ENCODE results near the gene CCDC9B.

Gene CCDC9B

DNA sequence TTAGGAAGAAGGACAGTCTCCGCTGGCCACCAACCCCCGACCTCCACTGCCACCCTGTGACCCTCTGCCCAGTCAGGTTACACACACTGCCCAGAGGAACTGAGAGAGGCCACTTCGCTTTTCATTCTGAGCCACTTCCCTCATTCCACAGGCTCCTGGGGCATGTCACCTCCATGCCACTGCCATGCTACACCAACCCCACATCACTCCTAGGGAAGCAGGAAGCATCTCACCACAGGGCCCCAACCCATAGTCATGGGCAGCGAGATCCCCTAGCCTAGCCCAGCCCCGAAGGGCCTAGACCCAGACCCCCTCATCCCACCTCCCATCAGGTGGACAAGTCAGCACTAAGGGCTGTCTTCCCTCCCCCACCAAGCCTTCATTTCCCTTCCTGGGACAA lies 34.4 kb downstream of the CCDC9B start:
- DNase-seq: no peak

DNA sequence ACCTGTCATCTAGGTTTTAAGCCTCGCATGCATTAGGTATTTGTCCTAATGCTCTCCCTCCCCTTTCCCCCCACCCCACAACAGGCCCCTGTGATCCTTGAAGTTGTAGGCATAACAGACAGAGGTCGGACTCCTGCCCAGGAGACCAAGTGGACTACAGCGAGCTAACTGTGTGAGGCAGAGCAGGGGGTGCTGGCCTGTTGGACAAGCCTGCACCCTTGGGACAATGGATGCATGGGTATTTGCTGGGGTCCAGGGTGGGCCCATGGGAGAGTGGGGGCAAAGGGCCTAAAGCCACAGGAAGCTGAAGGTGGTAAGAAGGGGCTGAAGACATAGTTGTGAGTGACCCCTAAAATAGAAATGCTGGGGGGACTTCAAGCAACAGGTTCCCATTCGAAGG lies 35.5 kb downstream of the CCDC9B start:
- no peak for DNase-seq

DNA sequence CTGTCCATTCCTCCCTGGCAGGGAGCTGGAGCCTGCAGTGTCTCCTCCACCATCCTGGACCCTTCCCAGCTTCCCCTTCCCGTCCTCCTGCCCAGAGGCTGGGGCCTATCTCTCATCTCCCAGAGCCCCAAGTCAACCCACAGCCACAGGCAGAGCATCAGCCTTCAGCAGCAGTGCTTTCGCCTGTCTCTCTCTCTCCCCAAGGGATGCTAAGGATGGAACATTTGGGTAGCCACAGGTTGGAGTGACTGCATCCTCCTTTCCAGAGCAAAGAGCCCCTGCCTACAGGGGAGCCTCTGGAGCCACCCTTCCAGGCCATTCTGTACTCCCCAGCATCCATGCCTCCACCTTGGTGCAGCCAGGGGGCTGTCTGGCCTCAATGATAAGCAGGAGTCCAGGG lies 37.2 kb downstream of the CCDC9B start:
- no peak for DNase-seq

- no peak for DNase-seq
These were observed 37.8 kb downstream of the CCDC9B start for GRCh38 chr15:40302981-40303380.

- no peak for DNase-seq
These were observed 38.4 kb downstream of the CCDC9B start for GRCh38 chr15:40302288-40302886.

DNA sequence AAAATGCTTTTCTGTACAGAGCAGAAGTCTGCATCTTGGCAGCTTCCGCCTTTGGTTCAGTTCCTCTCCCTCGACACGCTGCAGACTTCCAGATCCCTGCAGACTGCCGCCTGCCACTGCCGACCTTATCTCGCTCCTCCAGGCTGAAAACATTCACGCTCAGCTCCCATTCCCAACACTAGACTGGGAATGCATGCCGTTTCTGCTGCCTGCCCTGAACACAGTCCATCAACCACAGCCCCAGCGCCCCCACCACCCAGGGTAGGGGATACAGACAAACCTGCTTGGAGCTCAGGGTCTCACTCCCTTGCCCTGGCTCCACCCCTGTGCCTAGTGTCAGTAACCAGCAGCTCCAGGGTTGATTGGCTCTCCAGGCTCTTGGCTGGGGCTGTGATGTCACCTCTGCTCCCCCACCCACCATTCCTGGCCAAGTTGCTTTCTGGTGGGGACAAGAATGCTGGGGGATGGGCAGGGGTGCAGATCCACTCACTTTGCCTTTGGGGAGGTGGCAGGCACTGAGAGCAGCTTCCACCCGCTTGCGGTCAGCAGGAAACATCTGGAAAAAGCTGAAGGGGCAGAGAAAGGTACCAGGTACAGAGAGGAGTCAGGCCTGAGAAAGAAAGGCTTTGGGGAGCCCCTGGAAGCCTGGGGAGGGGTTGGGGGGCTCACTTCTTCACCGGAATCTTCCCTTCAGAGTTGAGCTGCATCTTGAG lies 39.1 kb downstream of the CCDC9B start:
- DNase-seq: no peak

DNA sequence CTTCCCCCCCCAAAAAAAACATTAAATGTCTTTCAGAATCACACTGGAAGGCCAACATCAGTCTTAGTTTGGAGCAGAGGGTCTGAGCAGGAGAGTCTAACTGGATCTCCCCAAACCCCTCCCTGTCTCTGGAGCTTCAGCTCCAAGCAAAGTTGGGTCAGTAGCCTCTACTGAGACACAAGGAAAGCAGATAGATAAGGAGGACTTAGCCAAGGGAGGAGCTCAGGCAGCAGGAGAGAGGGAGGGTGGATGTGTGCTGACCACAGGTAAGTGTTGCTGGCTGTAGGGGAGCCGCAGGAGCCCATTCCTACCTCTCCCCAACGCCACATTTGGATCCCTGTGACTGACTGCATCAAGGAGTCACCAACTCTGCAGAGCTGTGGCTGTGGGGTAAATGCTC lies 40.0 kb downstream of the CCDC9B start:
- DNase-seq: no peak

DNA sequence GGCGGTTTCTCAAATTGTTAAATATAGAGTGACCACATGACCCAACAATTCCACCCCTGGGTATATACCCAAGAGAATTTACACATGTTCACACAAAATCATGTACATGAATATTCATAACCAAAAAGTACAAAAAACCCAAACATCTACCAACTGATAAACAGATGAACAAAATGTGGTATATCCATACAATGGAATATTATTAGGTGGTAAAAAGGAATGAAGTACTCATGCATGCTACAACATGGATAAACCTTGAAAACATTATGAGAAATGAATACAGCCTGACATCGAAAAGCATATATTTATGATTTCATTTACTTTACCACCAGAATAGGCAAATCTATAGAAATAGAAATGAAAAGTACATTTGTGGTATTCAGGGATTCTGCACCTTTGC lies 40.4 kb downstream of the CCDC9B start:
- no peak for DNase-seq

DNA sequence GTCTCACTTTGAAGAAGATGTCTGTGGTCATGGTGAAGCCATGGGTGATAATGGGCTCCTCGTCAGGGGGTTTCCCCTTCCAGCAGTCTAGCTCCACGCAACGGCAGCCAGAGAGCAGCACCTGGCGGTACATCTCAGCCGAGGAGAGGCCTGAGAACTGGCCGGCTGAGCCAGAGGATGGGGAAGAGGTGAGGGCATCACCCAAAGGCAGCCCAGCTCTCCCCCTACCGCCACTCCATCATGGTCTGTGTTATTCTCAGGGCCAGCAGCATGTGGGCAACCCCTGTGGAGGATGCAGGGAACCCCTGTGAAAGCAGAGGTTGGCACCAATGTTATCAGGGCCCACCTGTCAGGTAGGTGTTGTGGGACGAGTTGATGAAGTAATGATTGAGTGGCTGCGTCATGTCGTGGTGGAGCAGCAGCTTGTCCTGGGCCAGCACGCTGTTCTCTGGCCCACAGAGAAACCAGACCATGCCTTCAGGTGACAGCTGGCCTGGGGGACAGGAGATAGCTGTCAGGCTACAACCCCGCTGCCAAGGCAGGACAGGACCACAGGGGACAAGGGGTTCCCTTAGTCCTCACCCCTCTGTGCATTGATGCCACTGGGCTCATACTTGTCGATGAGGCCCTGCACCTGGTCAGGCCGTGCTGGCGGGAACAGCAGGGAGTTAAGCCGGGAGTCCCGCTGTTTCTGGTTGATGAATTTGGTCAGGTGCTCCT lies 42.4 kb downstream of the CCDC9B start:
- no peak for DNase-seq

DNA sequence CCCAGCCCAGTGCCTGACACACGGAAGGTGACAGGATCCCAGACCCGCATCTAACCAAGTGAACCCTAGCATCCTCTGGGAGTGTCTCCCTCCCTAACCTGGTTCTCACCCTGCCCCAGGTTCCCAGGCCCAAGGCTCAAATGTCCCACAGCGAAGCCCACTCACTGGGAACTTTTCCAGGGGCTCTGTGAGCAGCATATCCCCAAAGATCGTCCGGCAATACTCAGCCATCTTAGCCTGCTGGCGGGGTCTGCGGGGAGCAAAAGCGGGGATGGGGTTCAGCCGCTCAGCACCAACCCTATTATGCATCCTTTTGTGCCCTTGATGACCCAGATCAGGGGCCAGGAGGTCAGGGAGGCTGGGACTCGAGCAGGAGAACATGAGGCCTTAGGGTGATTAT lies 43.4 kb downstream of the CCDC9B start:
- no peak for DNase-seq

GRCh38 chr15:40296561-40297230 lies 44.0 kb downstream of the CCDC9B start:
- DNase-seq: no peak

DNA sequence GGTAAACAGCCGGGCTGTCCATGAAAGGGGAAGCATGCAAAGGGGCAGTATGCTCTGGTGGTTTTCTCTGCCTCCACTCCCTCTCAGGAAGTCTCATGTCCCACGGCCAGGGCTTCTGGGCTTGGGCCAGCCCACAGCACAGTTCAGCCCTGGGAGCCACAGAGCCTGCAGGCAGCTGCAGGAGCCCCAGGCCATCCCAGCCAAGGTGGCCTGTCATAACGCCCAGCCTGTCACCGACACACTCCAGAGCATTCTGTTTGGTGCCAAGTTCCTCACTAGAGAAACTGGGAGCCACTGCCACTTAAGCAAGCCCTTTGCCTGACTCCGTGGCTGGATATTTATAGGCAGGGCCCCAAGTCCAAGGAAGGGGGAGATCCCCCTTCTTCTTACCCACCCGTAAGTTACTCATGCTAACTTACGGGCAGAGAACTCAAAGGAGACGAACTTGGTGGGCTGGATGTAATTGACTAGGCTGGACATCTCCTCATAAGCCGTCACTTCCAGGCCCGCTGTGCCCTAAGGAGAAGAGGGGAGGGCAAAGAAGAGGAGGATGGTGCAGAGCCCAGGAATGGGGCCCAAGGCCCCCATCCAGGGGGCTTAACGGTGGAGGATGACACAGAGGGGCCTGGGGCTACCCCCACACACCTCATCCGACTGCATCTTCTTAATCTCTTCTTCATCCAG lies 44.7 kb downstream of the CCDC9B start:
- no peak for DNase-seq

DNA sequence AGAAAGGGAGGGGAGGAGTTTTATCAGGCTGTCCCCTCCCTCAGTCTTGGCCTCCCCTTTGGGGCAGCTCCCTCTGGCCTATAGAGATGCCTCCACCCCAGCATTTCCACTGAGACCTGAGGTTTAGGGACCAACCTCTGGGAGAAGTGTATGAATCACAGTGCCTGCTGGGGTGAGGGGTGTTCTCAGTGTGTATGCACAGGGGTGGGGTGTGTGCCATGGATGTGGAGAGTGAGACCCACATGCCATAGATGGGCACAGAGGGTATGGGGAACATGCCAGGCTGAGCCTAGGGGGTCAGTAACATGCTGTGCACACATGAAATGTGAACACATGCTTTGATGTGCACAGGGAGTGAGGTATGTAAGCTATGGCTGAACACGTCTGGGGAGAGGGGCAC lies 45.4 kb downstream of the CCDC9B start:
- DNase-seq: no peak

DNA sequence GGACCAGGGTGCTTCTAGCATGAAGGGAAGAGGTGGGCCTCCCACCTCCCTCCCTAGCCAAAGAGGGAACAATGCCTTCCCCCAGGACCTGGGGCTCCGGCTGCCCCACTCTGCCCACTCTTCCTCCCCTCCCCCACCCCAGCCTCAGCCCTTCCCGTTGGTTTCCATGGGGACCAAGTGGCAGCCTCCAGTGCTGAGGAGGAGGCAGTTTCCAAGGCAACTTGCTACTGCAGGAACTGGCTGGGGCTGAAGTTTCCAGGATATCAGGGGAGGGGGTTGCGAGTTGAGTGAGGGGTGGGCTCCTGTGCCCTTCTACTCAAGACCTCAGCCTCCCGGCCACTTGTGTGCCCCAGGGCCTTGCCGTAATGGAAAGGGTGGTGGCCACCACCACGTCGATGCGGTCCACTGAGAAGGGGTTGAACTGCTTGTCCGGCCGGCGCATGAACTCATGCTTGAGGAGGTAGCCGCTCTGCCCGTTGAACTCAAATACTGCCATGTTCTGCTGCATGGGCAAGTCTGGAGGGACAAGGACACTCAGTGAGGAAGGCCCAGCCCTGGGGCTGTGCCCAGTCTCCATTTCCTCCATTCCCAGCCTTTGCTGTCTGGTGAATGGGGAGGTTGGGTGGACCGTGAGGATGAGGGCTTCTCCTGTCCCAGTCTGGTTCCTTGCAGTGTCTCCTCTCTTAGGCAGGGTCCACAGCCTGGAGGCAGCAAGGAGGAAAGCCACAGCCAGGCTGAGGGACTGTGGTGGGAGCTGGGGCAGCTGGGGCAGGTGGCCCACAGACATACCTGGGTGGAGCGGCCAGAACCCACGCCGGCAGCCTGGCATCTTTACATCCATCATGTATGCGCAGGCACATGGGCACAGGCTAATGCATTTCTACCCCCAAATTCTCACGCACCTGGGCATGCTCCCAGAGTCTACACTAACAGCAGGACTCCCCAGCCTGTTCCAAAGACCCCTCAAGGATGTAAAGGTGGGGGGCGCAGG lies 46.5 kb downstream of the CCDC9B start:
- no peak for DNase-seq

DNA sequence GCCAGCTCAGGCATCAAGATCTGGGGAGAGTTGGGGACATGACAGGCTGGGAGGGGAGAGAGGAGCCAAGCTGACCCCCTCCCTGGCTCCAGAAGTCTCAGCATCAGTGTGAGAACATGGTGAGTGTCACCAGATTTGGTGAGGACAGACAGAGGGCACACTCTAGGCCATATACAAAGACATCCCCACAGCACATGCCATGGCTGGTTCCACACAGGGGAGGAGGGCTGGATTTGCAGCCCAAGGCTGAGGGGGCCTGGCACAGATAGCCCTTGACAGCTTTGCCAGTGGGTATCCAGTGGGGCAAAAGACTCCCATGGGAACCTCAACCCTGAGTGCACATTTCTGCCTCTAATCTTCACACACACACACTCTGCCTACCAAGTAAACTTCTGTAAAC lies 47.7 kb downstream of the CCDC9B start:
- DNase-seq: no peak

- DNase-seq: no peak
These were observed 48.5 kb downstream of the CCDC9B start for GRCh38 chr15:40292246-40292645.

DNA sequence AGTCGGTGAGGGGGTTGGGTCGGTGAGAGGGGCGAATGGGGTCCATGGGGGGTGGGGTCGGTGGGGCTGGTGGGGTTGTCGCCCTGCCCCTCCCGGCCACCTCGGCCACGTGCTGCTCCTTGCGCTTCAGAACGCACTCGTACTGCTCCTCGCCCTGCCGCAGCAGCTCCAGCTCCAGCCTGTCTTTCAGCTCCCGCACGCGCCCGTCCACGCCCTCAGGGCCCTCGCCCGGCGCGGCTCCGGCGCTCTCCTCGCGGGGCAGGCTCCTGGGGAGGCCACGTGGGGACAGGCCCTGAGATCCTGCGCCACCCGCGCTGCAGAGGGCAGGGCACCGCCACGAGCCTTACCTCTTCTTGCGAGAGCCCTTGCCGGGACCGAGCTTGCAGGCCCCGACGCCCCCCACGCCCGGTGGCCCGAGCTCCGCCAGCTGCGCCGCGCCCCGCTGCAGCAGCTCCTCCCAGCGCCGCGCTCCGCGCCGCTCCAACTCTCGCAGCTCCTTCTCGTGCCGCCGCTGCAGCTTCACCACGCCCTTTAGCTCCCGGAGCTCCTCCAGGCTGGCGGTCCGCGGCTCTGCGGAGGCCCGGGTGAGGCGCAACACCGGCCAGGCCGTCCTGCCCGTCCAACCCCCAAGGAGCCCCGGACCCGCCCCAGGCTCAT lies 49.7 kb downstream of the CCDC9B start:
- no peak for DNase-seq

GRCh38 chr15:40290545-40290917 lies 50.2 kb downstream of the CCDC9B start:
- DNase-seq: no peak

DNA sequence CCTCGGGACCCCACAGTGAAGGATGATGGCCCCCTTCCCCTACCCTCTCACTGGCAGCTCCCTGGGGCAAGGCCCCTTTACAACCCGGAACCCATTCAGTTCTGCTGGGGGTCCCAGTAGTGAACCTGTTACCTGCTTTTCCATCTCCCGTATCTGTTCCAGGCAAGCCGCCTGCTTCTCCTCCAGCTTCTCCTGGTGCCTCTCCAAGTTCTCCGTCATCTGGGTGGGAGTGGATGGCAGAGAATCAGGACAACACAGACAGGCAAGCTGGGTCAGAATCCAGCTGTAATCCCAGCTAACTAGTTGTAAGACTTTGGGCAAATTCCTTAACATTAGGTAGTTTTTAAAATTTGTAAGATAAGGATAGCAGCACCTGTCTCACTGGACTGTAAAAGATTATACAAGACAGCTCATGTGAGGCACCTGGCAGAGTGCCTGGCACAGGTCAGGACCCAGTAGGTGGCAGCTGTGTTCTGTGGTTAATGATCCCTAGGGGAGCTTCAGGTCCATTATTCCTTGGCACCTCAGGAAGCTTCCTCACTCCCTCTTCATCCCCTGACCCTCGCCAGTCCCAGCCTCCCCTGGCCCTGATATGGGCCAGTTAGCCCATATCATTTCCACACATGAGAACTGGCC lies 51.5 kb downstream of the CCDC9B start:
- no peak for DNase-seq

GRCh38 chr15:40287968-40288367 lies 52.8 kb downstream of the CCDC9B start:
- DNase-seq: no peak

- DNase-seq: no peak
These were observed 53.2 kb downstream of the CCDC9B start for GRCh38 chr15:40287505-40287904.
